Gastrocnemius medialis (tissue), 4 donors: ENCODE measurements around the gene FOCAD.

Source experiments
- CTCF ChIP-seq, 5 experiments: fragments of 450-650 bp in 3 of 5; fragments of 200-600 bp in 2 of 5; sonication (generic) in 2 of 5; IDR thresholded peaks in 4 of 5; conservative IDR thresholded peaks in 1 of 5; 1 replicate in 4 of 5; 2 replicates in 1 of 5; pipeline ENCODE4 v1.5.1; 2016 to 2019; ENCODE audit warnings: antibody characterized with exemption in 5 of 5, mild to moderate bottlenecking in 3 of 5, moderate library complexity in 3 of 5
- POLR2A ChIP-seq, 2 donors: fragments of 450-650 bp; IDR thresholded peaks; one replicate each; pipeline ENCODE4 v1.6.1; 2017; ENCODE audit warnings: antibody characterized with exemption in 2 of 2, mild to moderate bottlenecking in 2 of 2, moderate library complexity in 2 of 2

- TF ChIP-seq POLR2A (IDR thresholded peaks at IDR 0.05): no peak
- no peak for TF ChIP-seq CTCF (IDR thresholded peaks at IDR 0.05 in 4 of 5, conservative IDR thresholded peaks at IDR 0.05 in 1 of 5)
These were observed 56.2 kb downstream of the FOCAD start for GRCh38 chr9:20740304-20740703.
